DND-41 (cell line): ENCODE measurements around the gene MED31.
"Not testable (repeated sequence)": the region's sequence is repeated elsewhere in the genome, so short reads cannot be mapped to it uniquely, and the experiment has no call there.

Experiments
- CTCF ChIP-seq: IDR thresholded peaks from 2 replicates; pipeline ENCODE4 v1.5.1; 2012; ENCODE audit warnings: borderline replicate concordance, low read length, moderate library complexity, mild to moderate bottlenecking; ENCODE audit not compliant: poor library complexity, severe bottlenecking; ENCODE audit errors: extremely low read depth
- EZH2 ChIP-seq: IDR thresholded peaks from 3 replicates; pipeline ENCODE4 v1.6.1; 2012; ENCODE audit warnings: borderline replicate concordance, low read depth, mild to moderate bottlenecking, moderate library complexity, low read length, inconsistent platforms; ENCODE audit not compliant: severe bottlenecking

- not testable (repeated sequence) for TF ChIP-seq CTCF, EZH2
Measured at GRCh38 chr17:6593371-6593770, 58.0 kb downstream of the MED31 start.
